ENCODE data around the gene C9orf57.
"Not testable (repeated sequence)": the region's sequence is repeated elsewhere in the genome, so short reads cannot be mapped to it uniquely, and the experiment has no call there.

Gene C9orf57

GRCh38 chr9:72025906-72026305, 34.5 kb downstream of the C9orf57 start:
- in situ Hi-C loops (cut with MboI; ENCODE audit: low sequenced_read_pairs), result no loop called here

GRCh38 chr9:72023596-72023995, 36.8 kb downstream of the C9orf57 start:
- in situ Hi-C loops (cut with MboI; ENCODE audit: low sequenced_read_pairs), result no loop called here

GRCh38 chr9:72022841-72023240, 37.6 kb downstream of the C9orf57 start:
- in situ Hi-C loops (cut with MboI; ENCODE audit: low sequenced_read_pairs), result no loop called here

- in situ Hi-C loops (cut with MboI; ENCODE audit: low sequenced_read_pairs), result no loop called here
These were observed 47.1 kb downstream of the C9orf57 start for GRCh38 chr9:72013292-72013760.

- in situ Hi-C loops (cut with MboI; ENCODE audit: low sequenced_read_pairs), result no loop called here
These were observed 47.8 kb downstream of the C9orf57 start for GRCh38 chr9:72012646-72013045.

GRCh38 chr9:72007726-72008125, 52.7 kb downstream of the C9orf57 start:
- in situ Hi-C loops (cut with MboI; ENCODE audit: low sequenced_read_pairs), result not testable (repeated sequence)

- in situ Hi-C loops (cut with MboI; ENCODE audit: low sequenced_read_pairs), result no loop called here
These were observed 53.9 kb downstream of the C9orf57 start for GRCh38 chr9:72006501-72006900.

GRCh38 chr9:72005451-72005850, 55.0 kb downstream of the C9orf57 start:
- in situ Hi-C loops (cut with MboI; ENCODE audit: low sequenced_read_pairs), result no loop called here
